GM23338 (cell line): ENCODE data around the gene PJA2. TPM values are rescaled to one million over a fixed set of nuclear protein-coding genes. Genes with fewer than 3 reads are reported as not detected.

Experiments
- ATAC-seq: fragments of 200-7000 bp; cut with Tn5 transposase; 3 replicates; pipeline ENCODE4 v1.9.1; 2020
- DNase-seq: peaks from one replicate; pipeline ENCODE4 v3.0.0-alpha.2; 2015; ENCODE audit warnings: low spot score
- H2AFZ ChIP-seq: fragments of 200-600 bp; sonication (generic); 2 replicates; pipeline ENCODE4 v1.8.0; 2016; ENCODE audit warnings: antibody characterized with exemption, mild to moderate bottlenecking, moderate library complexity
- H3F3A ChIP-seq: fragments of 200-600 bp; sonication (generic); replicated peaks from 2 replicates; pipeline ENCODE4 v1.8.0; 2017; ENCODE audit warnings: antibody characterized with exemption, mixed run types, low read depth
- H3K27ac ChIP-seq: fragments of 200-600 bp; sonication (generic); 2 replicates; pipeline ENCODE4 v1.6.1; 2016; ENCODE audit warnings: low read depth
- H3K27me3 ChIP-seq: fragments of 200-600 bp; sonication (generic); 2 replicates; pipeline ENCODE4 v1.8.0; 2016; ENCODE audit warnings: mild to moderate bottlenecking, mixed run types, moderate library complexity; ENCODE audit not compliant: insufficient read depth
- H3K36me3 ChIP-seq: fragments of 200-600 bp; sonication (generic); 2 replicates; pipeline ENCODE4 v1.8.0; 2016; ENCODE audit warnings: mild to moderate bottlenecking; ENCODE audit not compliant: insufficient read depth
- H3K4me1 ChIP-seq: fragments of 200-600 bp; sonication (generic); 2 replicates; pipeline ENCODE4 v1.8.0; 2016; ENCODE audit warnings: mild to moderate bottlenecking, moderate library complexity; ENCODE audit not compliant: insufficient read depth
- H3K4me2 ChIP-seq: fragments of 200-600 bp; sonication (generic); 2 replicates; pipeline ENCODE4 v1.7.1; 2017; ENCODE audit warnings: mixed run types
- H3K4me3 ChIP-seq: fragments of 200-600 bp; sonication (generic); 2 replicates; pipeline ENCODE4 v1.6.1; 2016; ENCODE audit warnings: mixed run types
- H3K79me2 ChIP-seq: fragments of 200-600 bp; sonication (generic); replicated peaks from 2 replicates; pipeline ENCODE4 v1.8.0; 2017; ENCODE audit warnings: mild to moderate bottlenecking; ENCODE audit not compliant: insufficient read depth
- H3K9me2 ChIP-seq: fragments of 200-600 bp; sonication (generic); 2 replicates; pipeline ENCODE4 v1.8.0; 2017; ENCODE audit not compliant: insufficient read depth
- H4K20me1 ChIP-seq: fragments of 200-600 bp; sonication (generic); replicated peaks from 2 replicates; pipeline ENCODE4 v1.8.0; 2017; ENCODE audit warnings: mild to moderate bottlenecking; ENCODE audit not compliant: insufficient read depth
- H3K27ac Mint-ChIP-seq: 2 replicates; pipeline ENCODE4 v1.8.0; 2020; ENCODE audit warnings: inconsistent platforms, mild to moderate bottlenecking, moderate library complexity, mixed read lengths
- H3K27me3 Mint-ChIP-seq: 3 replicates; pipeline ENCODE4 v1.8.0; 2022; ENCODE audit warnings: low read depth, mild to moderate bottlenecking, moderate library complexity, mixed read lengths, inconsistent platforms; ENCODE audit not compliant: insufficient read depth, poor library complexity
- H3K36me3 Mint-ChIP-seq: 3 replicates; pipeline ENCODE4 v1.8.0; 2021; ENCODE audit warnings: low read depth, mild to moderate bottlenecking, inconsistent platforms, moderate library complexity, mixed read lengths
- H3K4me1 Mint-ChIP-seq: 3 replicates; pipeline ENCODE4 v1.8.0; 2020; ENCODE audit warnings: mild to moderate bottlenecking, inconsistent platforms, mixed read lengths
- H3K4me3 Mint-ChIP-seq: 3 replicates; pipeline ENCODE4 v1.8.0; 2021; ENCODE audit warnings: moderate library complexity, mild to moderate bottlenecking, inconsistent platforms, mixed read lengths
- H3K9me3 Mint-ChIP-seq: 3 replicates; pipeline ENCODE4 v1.8.0; 2020; ENCODE audit warnings: moderate library complexity, mild to moderate bottlenecking, inconsistent platforms, mixed read lengths
- CREB1 ChIP-seq: fragments of 250-450 bp; sonication (Bioruptor Pico); IDR thresholded peaks from 2 replicates; pipeline ENCODE4 v1.5.0; 2020; ENCODE audit warnings: low read depth, mild to moderate bottlenecking, moderate library complexity
- EZH2 ChIP-seq: fragments of 200-600 bp; sonication (generic); IDR thresholded peaks from one replicate; pipeline ENCODE4 v1.8.0; 2017; ENCODE audit warnings: antibody characterized with exemption, mild to moderate bottlenecking, low read depth; ENCODE audit not compliant: unreplicated experiment
- JUNB ChIP-seq: IDR thresholded peaks from one replicate; pipeline ENCODE4 v1.6.1; 2016; ENCODE audit warnings: antibody characterized with exemption; ENCODE audit not compliant: unreplicated experiment
- STAT1 ChIP-seq: IDR thresholded peaks from one replicate; pipeline ENCODE4 v1.6.1; 2016; ENCODE audit warnings: antibody characterized with exemption; ENCODE audit not compliant: unreplicated experiment
- ZNF331 ChIP-seq: fragments of 250-450 bp; sonication (Bioruptor Pico); IDR thresholded peaks from 2 replicates; pipeline ENCODE4 v1.5.0; 2020; ENCODE audit warnings: low read depth, mild to moderate bottlenecking, moderate library complexity
- polyA plus RNA-seq: library from polyadenylated mRNA; unstranded; fragments of >200 nt; fragmentation: Nextera tagmentation; extraction: Ambion mirVana; gene quantifications from 2 replicates; pipeline ENCODE4 v1.2.1, GENCODE V29; 2016
- total RNA-seq: library from RNA; depleted of rRNA; stranded (reverse); fragments of >200 nt; shearing (Covaris generic); gene quantifications from 2 replicates; pipeline ENCODE4 v1.2.3, GENCODE V29; 2014
- TF ChIP-seq, protein P1 (sequence below): fragments of 250-450 bp; sonication (Bioruptor Pico); IDR thresholded peaks from 2 replicates; pipeline ENCODE4 v1.5.0; 2020; ENCODE audit warnings: mild to moderate bottlenecking, moderate library complexity
- TF ChIP-seq, protein P2 (sequence below), 2 experiments: fragments of 200-600 bp in 1 of 2; sonication (generic) in 1 of 2; conservative IDR thresholded peaks; 2 replicates each; pipeline versions ENCODE4 v1.5.1 to v1.6.1; 2016 to 2017; ENCODE audit warnings: antibody characterized with exemption in 2 of 2, low read depth in 2 of 2, mild to moderate bottlenecking in 2 of 2, moderate library complexity in 1 of 2
- TF ChIP-seq, protein P3 (sequence below): IDR thresholded peaks from 2 replicates; pipeline ENCODE4 v1.6.1; 2016; ENCODE audit warnings: antibody characterized with exemption

Gene PJA2
- total and polyA plus RNA-seq, 2 experiments from 2014 or later: 31.5 to 65.3 TPM

DNA sequence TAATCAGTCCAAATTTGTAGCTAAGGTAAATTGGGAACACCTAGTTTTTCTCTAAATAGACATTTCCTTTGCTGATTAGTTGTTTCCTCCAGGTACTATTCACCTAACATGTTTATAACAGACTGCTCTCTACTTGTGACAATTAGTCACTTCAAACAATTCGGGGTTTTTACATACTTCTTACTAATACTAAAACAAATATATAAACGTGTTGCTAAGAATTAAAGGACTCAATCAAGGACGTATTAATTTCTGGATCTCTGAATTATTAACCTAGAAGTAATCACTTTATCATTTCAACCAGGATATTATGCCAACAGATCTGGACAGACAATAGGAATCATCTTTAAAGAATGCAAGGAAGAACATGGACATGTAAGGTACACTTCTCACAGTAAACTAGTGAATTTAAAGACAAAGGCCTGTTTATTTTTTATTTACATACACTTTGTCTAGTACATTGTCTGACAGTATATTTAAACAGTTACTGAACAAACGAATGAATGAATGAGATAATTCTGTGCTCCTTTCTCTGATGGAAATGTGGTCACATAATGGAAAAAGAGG lies 22.3 kb downstream of the PJA2 start:
- ATAC-seq (no peak), DNase-seq (no peak)
- Histone ChIP-seq H3K4me2 (no peak overlapping the region), H3K9me2 (no peaks in the 10 kb centered on the region), H3F3A (no peaks in the 10 kb centered on the region), H3K27me3 (no peaks in the 10 kb centered on the region), H3K79me2 (peaks cover 98% of the 10 kb centered on the region), H3K4me1 (no peaks in the 10 kb centered on the region), H3K36me3 (no peaks in the 10 kb centered on the region), H3K27ac (no peak overlapping the region), H4K20me1 (no peaks in the 10 kb centered on the region), H3K4me3 (no peak overlapping the region), H2AFZ (no peak overlapping the region)
- Mint-ChIP-seq H3K9me3 (no peaks in the 10 kb centered on the region), H3K36me3 (0 out of 3 replicates have a peak, but pooled peaks cover 3% of the 10 kb centered on the region), H3K27me3 (no peaks in the 10 kb centered on the region), H3K27ac (no peak overlapping the region), H3K4me1 (peaks cover 4% of the 10 kb centered on the region; the same call in 2 of the 3 replicates), H3K4me3 (no peak overlapping the region)
- no peak for TF ChIP-seq EZH2
- TF ChIP-seq, protein P1, sequence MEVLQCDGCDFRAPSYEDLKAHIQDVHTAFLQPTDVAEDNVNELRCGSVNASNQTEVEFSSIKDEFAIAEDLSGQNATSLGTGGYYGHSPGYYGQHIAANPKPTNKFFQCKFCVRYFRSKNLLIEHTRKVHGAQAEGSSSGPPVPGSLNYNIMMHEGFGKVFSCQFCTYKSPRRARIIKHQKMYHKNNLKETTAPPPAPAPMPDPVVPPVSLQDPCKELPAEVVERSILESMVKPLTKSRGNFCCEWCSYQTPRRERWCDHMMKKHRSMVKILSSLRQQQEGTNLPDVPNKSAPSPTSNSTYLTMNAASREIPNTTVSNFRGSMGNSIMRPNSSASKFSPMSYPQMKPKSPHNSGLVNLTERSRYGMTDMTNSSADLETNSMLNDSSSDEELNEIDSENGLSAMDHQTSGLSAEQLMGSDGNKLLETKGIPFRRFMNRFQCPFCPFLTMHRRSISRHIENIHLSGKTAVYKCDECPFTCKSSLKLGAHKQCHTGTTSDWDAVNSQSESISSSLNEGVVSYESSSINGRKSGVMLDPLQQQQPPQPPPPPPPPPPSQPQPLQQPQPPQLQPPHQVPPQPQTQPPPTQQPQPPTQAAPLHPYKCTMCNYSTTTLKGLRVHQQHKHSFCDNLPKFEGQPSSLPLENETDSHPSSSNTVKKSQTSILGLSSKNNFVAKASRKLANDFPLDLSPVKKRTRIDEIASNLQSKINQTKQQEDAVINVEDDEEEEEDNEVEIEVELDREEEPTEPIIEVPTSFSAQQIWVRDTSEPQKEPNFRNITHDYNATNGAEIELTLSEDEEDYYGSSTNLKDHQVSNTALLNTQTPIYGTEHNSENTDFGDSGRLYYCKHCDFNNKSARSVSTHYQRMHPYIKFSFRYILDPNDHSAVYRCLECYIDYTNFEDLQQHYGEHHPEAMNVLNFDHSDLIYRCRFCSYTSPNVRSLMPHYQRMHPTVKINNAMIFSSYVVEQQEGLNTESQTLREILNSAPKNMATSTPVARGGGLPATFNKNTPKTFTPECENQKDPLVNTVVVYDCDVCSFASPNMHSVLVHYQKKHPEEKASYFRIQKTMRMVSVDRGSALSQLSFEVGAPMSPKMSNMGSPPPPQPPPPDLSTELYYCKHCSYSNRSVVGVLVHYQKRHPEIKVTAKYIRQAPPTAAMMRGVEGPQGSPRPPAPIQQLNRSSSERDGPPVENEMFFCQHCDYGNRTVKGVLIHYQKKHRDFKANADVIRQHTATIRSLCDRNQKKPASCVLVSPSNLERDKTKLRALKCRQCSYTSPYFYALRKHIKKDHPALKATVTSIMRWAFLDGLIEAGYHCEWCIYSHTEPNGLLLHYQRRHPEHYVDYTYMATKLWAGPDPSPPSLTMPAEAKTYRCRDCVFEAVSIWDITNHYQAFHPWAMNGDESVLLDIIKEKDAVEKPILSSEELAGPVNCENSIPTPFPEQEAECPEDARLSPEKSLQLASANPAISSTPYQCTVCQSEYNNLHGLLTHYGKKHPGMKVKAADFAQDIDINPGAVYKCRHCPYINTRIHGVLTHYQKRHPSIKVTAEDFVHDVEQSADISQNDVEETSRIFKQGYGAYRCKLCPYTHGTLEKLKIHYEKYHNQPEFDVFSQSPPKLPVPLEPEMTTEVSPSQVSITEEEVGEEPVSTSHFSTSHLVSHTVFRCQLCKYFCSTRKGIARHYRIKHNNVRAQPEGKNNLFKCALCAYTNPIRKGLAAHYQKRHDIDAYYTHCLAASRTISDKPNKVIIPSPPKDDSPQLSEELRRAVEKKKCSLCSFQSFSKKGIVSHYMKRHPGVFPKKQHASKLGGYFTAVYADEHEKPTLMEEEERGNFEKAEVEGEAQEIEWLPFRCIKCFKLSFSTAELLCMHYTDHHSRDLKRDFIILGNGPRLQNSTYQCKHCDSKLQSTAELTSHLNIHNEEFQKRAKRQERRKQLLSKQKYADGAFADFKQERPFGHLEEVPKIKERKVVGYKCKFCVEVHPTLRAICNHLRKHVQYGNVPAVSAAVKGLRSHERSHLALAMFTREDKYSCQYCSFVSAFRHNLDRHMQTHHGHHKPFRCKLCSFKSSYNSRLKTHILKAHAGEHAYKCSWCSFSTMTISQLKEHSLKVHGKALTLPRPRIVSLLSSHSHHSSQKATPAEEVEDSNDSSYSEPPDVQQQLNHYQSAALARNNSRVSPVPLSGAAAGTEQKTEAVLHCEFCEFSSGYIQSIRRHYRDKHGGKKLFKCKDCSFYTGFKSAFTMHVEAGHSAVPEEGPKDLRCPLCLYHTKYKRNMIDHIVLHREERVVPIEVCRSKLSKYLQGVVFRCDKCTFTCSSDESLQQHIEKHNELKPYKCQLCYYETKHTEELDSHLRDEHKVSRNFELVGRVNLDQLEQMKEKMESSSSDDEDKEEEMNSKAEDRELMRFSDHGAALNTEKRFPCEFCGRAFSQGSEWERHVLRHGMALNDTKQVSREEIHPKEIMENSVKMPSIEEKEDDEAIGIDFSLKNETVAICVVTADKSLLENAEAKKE (CRISPR knock-in tag): no peak
- TF ChIP-seq, protein P2, sequence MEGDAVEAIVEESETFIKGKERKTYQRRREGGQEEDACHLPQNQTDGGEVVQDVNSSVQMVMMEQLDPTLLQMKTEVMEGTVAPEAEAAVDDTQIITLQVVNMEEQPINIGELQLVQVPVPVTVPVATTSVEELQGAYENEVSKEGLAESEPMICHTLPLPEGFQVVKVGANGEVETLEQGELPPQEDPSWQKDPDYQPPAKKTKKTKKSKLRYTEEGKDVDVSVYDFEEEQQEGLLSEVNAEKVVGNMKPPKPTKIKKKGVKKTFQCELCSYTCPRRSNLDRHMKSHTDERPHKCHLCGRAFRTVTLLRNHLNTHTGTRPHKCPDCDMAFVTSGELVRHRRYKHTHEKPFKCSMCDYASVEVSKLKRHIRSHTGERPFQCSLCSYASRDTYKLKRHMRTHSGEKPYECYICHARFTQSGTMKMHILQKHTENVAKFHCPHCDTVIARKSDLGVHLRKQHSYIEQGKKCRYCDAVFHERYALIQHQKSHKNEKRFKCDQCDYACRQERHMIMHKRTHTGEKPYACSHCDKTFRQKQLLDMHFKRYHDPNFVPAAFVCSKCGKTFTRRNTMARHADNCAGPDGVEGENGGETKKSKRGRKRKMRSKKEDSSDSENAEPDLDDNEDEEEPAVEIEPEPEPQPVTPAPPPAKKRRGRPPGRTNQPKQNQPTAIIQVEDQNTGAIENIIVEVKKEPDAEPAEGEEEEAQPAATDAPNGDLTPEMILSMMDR (conservative IDR thresholded peaks at IDR 0.05; ENCODE audit: low read depth in 2 of 2): no peak
- no peak for TF ChIP-seq STAT1
- no peak for TF ChIP-seq JUNB
- TF ChIP-seq CREB1 (CRISPR knock-in tag): no peak
- TF ChIP-seq ZNF331 (CRISPR knock-in tag): no peak
- TF ChIP-seq, protein P3, sequence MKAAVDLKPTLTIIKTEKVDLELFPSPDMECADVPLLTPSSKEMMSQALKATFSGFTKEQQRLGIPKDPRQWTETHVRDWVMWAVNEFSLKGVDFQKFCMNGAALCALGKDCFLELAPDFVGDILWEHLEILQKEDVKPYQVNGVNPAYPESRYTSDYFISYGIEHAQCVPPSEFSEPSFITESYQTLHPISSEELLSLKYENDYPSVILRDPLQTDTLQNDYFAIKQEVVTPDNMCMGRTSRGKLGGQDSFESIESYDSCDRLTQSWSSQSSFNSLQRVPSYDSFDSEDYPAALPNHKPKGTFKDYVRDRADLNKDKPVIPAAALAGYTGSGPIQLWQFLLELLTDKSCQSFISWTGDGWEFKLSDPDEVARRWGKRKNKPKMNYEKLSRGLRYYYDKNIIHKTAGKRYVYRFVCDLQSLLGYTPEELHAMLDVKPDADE: no peak
